Left ventricle myocardium inferior (tissue), 1 donor: ENCODE measurements around the gene NEURL1. TPM values are rescaled to one million over a fixed set of nuclear protein-coding genes. Genes with fewer than 3 reads are reported as not detected.
"Not testable (repeated sequence)": the region's sequence is repeated elsewhere in the genome, so short reads cannot be mapped to it uniquely, and the experiment has no call there.

Experiments used
- DNase-seq: peaks from one replicate; pipeline ENCODE4 v3.0.0-alpha.2; 2020
- H3K27ac ChIP-seq: fragments of 200-600 bp; replicated peaks from 2 replicates; pipeline ENCODE4 v1.8.0; 2021
- H3K27me3 ChIP-seq: fragments of 200-600 bp; 2 replicates; pipeline ENCODE4 v1.8.0; 2021; ENCODE audit warnings: low read depth
- H3K36me3 ChIP-seq: fragments of 200-600 bp; 2 replicates; pipeline ENCODE4 v1.8.0; 2021
- H3K4me1 ChIP-seq: fragments of 200-600 bp; 2 replicates; pipeline ENCODE4 v1.8.0; 2021
- H3K4me3 ChIP-seq: fragments of 200-600 bp; 2 replicates; pipeline ENCODE4 v1.8.0; 2021; ENCODE audit warnings: mild to moderate bottlenecking, moderate library complexity
- H3K9me3 ChIP-seq: fragments of 200-600 bp; replicated peaks from 2 replicates; pipeline ENCODE4 v1.8.0; 2021
- intact Hi-C: fragments of 100-400 bp; cut with micrococcal nuclease; formaldehyde crosslinking; loops from one replicate; pipeline ENCODE4 v1.11.0; 2022
- total RNA-seq: library from RNA; stranded (reverse); fragmentation: NEBNext Ultra II Directional; extraction: Animal tissue kit (Norgen Biotek cat#: 25700); gene quantifications from one replicate; pipeline ENCODE4 v1.2.1, GENCODE V29; 2021
- TF ChIP-seq, protein P1 (sequence below): fragments of 200-600 bp; IDR thresholded peaks from 2 replicates; pipeline ENCODE4 v1.8.0; 2021; ENCODE audit warnings: antibody characterized with exemption, mild to moderate bottlenecking, borderline replicate concordance
- donor health status: DM: no; HTN: yes; CAD: no; lungs with severe emphysema.

Gene NEURL1
- total RNA-seq, 1 donor from 2014 or later = 0.14 TPM

DNA sequence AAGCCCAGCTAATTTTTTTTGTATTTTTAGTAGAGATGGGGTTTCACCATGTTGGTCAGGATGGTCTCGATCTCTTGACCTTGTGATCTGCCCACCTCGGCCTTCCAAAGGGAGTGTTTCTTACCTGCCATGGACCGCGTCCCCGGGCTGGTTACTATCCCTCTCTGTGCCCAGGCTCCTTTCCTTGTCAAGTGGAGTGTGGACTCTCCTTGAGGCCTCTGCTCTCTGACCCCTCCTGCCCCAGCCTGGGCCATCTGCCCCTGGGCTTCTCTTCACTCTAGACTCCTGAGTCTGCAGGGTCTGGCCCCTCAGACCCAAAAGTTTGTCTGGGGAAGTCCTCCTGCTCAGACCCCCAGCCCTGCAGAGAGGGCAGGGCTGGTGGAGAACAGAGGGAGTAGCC is 20.7 kb downstream of the NEURL1 start:
- no peak overlapping the region for H3K4me3 ChIP-seq
- TF ChIP-seq, protein P1, sequence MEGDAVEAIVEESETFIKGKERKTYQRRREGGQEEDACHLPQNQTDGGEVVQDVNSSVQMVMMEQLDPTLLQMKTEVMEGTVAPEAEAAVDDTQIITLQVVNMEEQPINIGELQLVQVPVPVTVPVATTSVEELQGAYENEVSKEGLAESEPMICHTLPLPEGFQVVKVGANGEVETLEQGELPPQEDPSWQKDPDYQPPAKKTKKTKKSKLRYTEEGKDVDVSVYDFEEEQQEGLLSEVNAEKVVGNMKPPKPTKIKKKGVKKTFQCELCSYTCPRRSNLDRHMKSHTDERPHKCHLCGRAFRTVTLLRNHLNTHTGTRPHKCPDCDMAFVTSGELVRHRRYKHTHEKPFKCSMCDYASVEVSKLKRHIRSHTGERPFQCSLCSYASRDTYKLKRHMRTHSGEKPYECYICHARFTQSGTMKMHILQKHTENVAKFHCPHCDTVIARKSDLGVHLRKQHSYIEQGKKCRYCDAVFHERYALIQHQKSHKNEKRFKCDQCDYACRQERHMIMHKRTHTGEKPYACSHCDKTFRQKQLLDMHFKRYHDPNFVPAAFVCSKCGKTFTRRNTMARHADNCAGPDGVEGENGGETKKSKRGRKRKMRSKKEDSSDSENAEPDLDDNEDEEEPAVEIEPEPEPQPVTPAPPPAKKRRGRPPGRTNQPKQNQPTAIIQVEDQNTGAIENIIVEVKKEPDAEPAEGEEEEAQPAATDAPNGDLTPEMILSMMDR = no peak
- peaks cover 15% of the 10 kb centered on the region for H3K4me1 ChIP-seq
- intact Hi-C loops = no loop called here
- no peaks in the 10 kb centered on the region for H3K36me3 ChIP-seq
- H3K27me3 ChIP-seq = no peaks in the 10 kb centered on the region
- DNase-seq = no peak
- H3K27ac ChIP-seq = no peak overlapping the region
- H3K9me3 ChIP-seq = no peaks in the 10 kb centered on the region

GRCh38 chr10:103517234-103518085 is 24.0 kb downstream of the NEURL1 start:
- no peaks in the 10 kb centered on the region for H3K27me3 ChIP-seq
- intact Hi-C loops = no loop called here
- no peak overlapping the region for H3K4me3 ChIP-seq
- peaks cover 15% of the 10 kb centered on the region for H3K4me1 ChIP-seq
- TF ChIP-seq, protein P1 = no peak
- DNase-seq = no peak
- no peak overlapping the region for H3K27ac ChIP-seq
- H3K9me3 ChIP-seq = no peaks in the 10 kb centered on the region
- no peaks in the 10 kb centered on the region for H3K36me3 ChIP-seq

GRCh38 chr10:103519798-103520197 is 26.3 kb downstream of the NEURL1 start:
- TF ChIP-seq, protein P1 = no peak
- H3K9me3 ChIP-seq = peaks cover 6% of the 10 kb centered on the region
- no peak overlapping the region for H3K27ac ChIP-seq
- peaks cover 11% of the 10 kb centered on the region for H3K4me1 ChIP-seq
- H3K4me3 ChIP-seq = no peak overlapping the region
- H3K36me3 ChIP-seq = no peaks in the 10 kb centered on the region
- DNase-seq = no peak
- intact Hi-C loops = no loop called here
- H3K27me3 ChIP-seq = no peaks in the 10 kb centered on the region

DNA sequence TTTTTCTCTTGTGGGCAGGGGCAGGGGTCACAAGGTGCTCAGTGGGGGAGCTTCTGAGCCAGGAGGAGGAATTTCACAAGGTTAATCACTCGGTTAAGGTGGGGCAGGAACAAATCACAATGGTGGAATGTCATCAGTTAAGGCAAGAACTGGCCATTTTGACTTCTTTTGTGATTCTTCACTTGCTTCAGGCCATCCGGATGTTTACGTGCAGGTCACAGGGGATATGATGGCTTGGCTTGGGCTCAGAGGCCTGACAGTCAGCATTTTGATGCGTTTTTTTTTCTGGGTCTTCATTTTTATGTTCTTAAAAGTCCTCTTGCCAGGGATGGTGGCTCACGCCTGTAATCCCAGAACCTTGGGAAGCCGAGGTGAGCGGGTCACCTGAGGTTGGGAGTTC is 28.5 kb downstream of the NEURL1 start:
- intact Hi-C loops, H3K4me3 ChIP-seq, H3K36me3 ChIP-seq, H3K27ac ChIP-seq, H3K4me1 ChIP-seq, H3K27me3 ChIP-seq, DNase-seq: not testable (repeated sequence)
- peaks cover 17% of the 10 kb centered on the region for H3K9me3 ChIP-seq

DNA sequence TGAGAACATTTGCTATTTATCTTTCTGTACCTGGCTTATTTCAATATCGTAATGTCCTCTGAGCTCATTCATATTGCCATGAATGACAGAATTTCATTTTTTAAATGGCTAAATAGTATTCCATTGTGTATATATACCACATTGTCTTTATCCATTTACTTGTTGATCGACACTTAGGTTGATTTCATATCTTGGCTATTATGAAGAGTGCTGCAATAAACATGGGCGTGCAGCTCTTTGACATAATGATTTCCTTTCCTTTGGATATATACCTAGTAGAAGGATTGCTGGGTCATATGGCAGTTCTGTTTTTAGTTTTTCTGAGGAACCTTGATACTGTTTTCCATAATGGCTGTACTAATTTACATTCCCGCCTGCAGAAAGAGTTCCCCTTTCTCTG is 30.2 kb downstream of the NEURL1 start:
- TF ChIP-seq, protein P1 = no peak
- DNase-seq = no peak
- no peak overlapping the region for H3K4me3 ChIP-seq
- H3K36me3 ChIP-seq = no peaks in the 10 kb centered on the region
- intact Hi-C loops = no loop called here
- no peaks in the 10 kb centered on the region for H3K27me3 ChIP-seq
- H3K27ac ChIP-seq = no peak overlapping the region
- no peaks in the 10 kb centered on the region for H3K4me1 ChIP-seq
- peaks cover 17% of the 10 kb centered on the region for H3K9me3 ChIP-seq

DNA sequence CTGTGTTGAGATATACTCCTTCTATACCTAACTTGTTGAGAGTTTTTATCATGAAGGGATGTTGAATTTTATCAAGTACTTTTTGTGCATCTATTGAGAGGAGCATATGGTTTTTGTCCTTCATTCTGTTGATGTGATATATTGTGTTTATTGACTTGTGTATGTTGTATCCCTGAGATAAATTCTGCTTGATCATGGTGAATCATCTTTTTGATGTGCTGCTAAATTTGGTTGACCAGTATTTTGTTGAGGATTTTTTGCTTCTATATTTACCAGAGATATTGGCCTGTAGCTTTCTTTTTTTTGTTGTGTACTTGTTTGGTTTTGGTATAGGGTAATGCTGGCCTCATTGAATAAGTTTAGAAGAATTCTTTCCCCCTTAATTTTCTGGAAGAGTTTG is 32.4 kb downstream of the NEURL1 start:
- Histone ChIP-seq H3K36me3 (no peaks in the 10 kb centered on the region), H3K9me3 (peaks cover 27% of the 10 kb centered on the region), H3K27me3 (no peaks in the 10 kb centered on the region), H3K27ac (no peak overlapping the region), H3K4me1 (no peaks in the 10 kb centered on the region), H3K4me3 (no peak overlapping the region)
- intact Hi-C loops = no loop called here
- TF ChIP-seq, protein P1 = no peak
- no peak for DNase-seq

- H3K36me3 ChIP-seq, H3K27ac ChIP-seq, DNase-seq, H3K27me3 ChIP-seq, intact Hi-C loops, H3K4me1 ChIP-seq, H3K4me3 ChIP-seq: not testable (repeated sequence)
- peaks cover 27% of the 10 kb centered on the region for H3K9me3 ChIP-seq
These were observed 34.0 kb downstream of the NEURL1 start for GRCh38 chr10:103527476-103527875.
